GM23338 (cell line): ENCODE data around the gene CADPS. TPM values are rescaled to one million over a fixed set of nuclear protein-coding genes. Genes with fewer than 3 reads are reported as not detected.
A peak's percentile ranks its signal among the peaks of the same experiment; 100 is the strongest.

Experiments used
- ATAC-seq: fragments of 200-7000 bp; cut with Tn5 transposase; 3 replicates; pipeline ENCODE4 v1.9.1; 2020
- DNase-seq: peaks from one replicate; pipeline ENCODE4 v3.0.0-alpha.2; 2015; ENCODE audit warnings: low spot score
- H2AFZ ChIP-seq: fragments of 200-600 bp; sonication (generic); 2 replicates; pipeline ENCODE4 v1.8.0; 2016; ENCODE audit warnings: antibody characterized with exemption, mild to moderate bottlenecking, moderate library complexity
- H3F3A ChIP-seq: fragments of 200-600 bp; sonication (generic); replicated peaks from 2 replicates; pipeline ENCODE4 v1.8.0; 2017; ENCODE audit warnings: antibody characterized with exemption, mixed run types, low read depth
- H3K27ac ChIP-seq: fragments of 200-600 bp; sonication (generic); 2 replicates; pipeline ENCODE4 v1.6.1; 2016; ENCODE audit warnings: low read depth
- H3K27me3 ChIP-seq: fragments of 200-600 bp; sonication (generic); 2 replicates; pipeline ENCODE4 v1.8.0; 2016; ENCODE audit warnings: mild to moderate bottlenecking, mixed run types, moderate library complexity; ENCODE audit not compliant: insufficient read depth
- H3K36me3 ChIP-seq: fragments of 200-600 bp; sonication (generic); 2 replicates; pipeline ENCODE4 v1.8.0; 2016; ENCODE audit warnings: mild to moderate bottlenecking; ENCODE audit not compliant: insufficient read depth
- H3K4me1 ChIP-seq: fragments of 200-600 bp; sonication (generic); 2 replicates; pipeline ENCODE4 v1.8.0; 2016; ENCODE audit warnings: mild to moderate bottlenecking, moderate library complexity; ENCODE audit not compliant: insufficient read depth
- H3K4me2 ChIP-seq: fragments of 200-600 bp; sonication (generic); 2 replicates; pipeline ENCODE4 v1.7.1; 2017; ENCODE audit warnings: mixed run types
- H3K4me3 ChIP-seq: fragments of 200-600 bp; sonication (generic); 2 replicates; pipeline ENCODE4 v1.6.1; 2016; ENCODE audit warnings: mixed run types
- H3K79me2 ChIP-seq: fragments of 200-600 bp; sonication (generic); replicated peaks from 2 replicates; pipeline ENCODE4 v1.8.0; 2017; ENCODE audit warnings: mild to moderate bottlenecking; ENCODE audit not compliant: insufficient read depth
- H3K9me2 ChIP-seq: fragments of 200-600 bp; sonication (generic); 2 replicates; pipeline ENCODE4 v1.8.0; 2017; ENCODE audit not compliant: insufficient read depth
- H4K20me1 ChIP-seq: fragments of 200-600 bp; sonication (generic); replicated peaks from 2 replicates; pipeline ENCODE4 v1.8.0; 2017; ENCODE audit warnings: mild to moderate bottlenecking; ENCODE audit not compliant: insufficient read depth
- H3K27ac Mint-ChIP-seq: 2 replicates; pipeline ENCODE4 v1.8.0; 2020; ENCODE audit warnings: inconsistent platforms, mild to moderate bottlenecking, moderate library complexity, mixed read lengths
- H3K27me3 Mint-ChIP-seq: 3 replicates; pipeline ENCODE4 v1.8.0; 2022; ENCODE audit warnings: low read depth, mild to moderate bottlenecking, moderate library complexity, mixed read lengths, inconsistent platforms; ENCODE audit not compliant: insufficient read depth, poor library complexity
- H3K36me3 Mint-ChIP-seq: 3 replicates; pipeline ENCODE4 v1.8.0; 2021; ENCODE audit warnings: low read depth, mild to moderate bottlenecking, inconsistent platforms, moderate library complexity, mixed read lengths
- H3K4me1 Mint-ChIP-seq: 3 replicates; pipeline ENCODE4 v1.8.0; 2020; ENCODE audit warnings: mild to moderate bottlenecking, inconsistent platforms, mixed read lengths
- H3K4me3 Mint-ChIP-seq: 3 replicates; pipeline ENCODE4 v1.8.0; 2021; ENCODE audit warnings: moderate library complexity, mild to moderate bottlenecking, inconsistent platforms, mixed read lengths
- H3K9me3 Mint-ChIP-seq: 3 replicates; pipeline ENCODE4 v1.8.0; 2020; ENCODE audit warnings: moderate library complexity, mild to moderate bottlenecking, inconsistent platforms, mixed read lengths
- CREB1 ChIP-seq: fragments of 250-450 bp; sonication (Bioruptor Pico); IDR thresholded peaks from 2 replicates; pipeline ENCODE4 v1.5.0; 2020; ENCODE audit warnings: low read depth, mild to moderate bottlenecking, moderate library complexity
- CTCF ChIP-seq, 2 experiments: fragments of 200-600 bp in 1 of 2; sonication (generic) in 1 of 2; conservative IDR thresholded peaks; 2 replicates each; pipeline versions ENCODE4 v1.5.1 to v1.6.1; 2016 to 2017; ENCODE audit warnings: antibody characterized with exemption in 2 of 2, low read depth in 2 of 2, mild to moderate bottlenecking in 2 of 2, moderate library complexity in 1 of 2
- EZH2 ChIP-seq: fragments of 200-600 bp; sonication (generic); IDR thresholded peaks from one replicate; pipeline ENCODE4 v1.8.0; 2017; ENCODE audit warnings: antibody characterized with exemption, mild to moderate bottlenecking, low read depth; ENCODE audit not compliant: unreplicated experiment
- EZH2phosphoT487 ChIP-seq: fragments of 200-600 bp; sonication (generic); IDR thresholded peaks from one replicate; pipeline ENCODE4 v1.8.1; 2018; ENCODE audit warnings: antibody characterized with exemption; ENCODE audit not compliant: unreplicated experiment
- JUNB ChIP-seq: IDR thresholded peaks from one replicate; pipeline ENCODE4 v1.6.1; 2016; ENCODE audit warnings: antibody characterized with exemption; ENCODE audit not compliant: unreplicated experiment
- POLR2AphosphoS5 ChIP-seq: IDR thresholded peaks from 2 replicates; pipeline ENCODE4 v1.6.1; 2016; ENCODE audit warnings: antibody characterized with exemption, low read depth
- REST ChIP-seq: IDR thresholded peaks from one replicate; pipeline ENCODE4 v1.6.1; 2018; ENCODE audit warnings: antibody characterized with exemption; ENCODE audit not compliant: unreplicated experiment
- STAT1 ChIP-seq: IDR thresholded peaks from one replicate; pipeline ENCODE4 v1.6.1; 2016; ENCODE audit warnings: antibody characterized with exemption; ENCODE audit not compliant: unreplicated experiment
- ZNF331 ChIP-seq: fragments of 250-450 bp; sonication (Bioruptor Pico); IDR thresholded peaks from 2 replicates; pipeline ENCODE4 v1.5.0; 2020; ENCODE audit warnings: low read depth, mild to moderate bottlenecking, moderate library complexity
- ZNF462 ChIP-seq: fragments of 250-450 bp; sonication (Bioruptor Pico); IDR thresholded peaks from 2 replicates; pipeline ENCODE4 v1.5.0; 2020; ENCODE audit warnings: mild to moderate bottlenecking, moderate library complexity
- polyA plus RNA-seq: library from polyadenylated mRNA; unstranded; fragments of >200 nt; fragmentation: Nextera tagmentation; extraction: Ambion mirVana; gene quantifications from 2 replicates; pipeline ENCODE4 v1.2.1, GENCODE V29; 2016
- total RNA-seq: library from RNA; depleted of rRNA; stranded (reverse); fragments of >200 nt; shearing (Covaris generic); gene quantifications from 2 replicates; pipeline ENCODE4 v1.2.3, GENCODE V29; 2014

CADPS gene
- total and polyA plus RNA-seq, 2 experiments from 2014 or later, result 14.7 to 22.0 TPM

- Mint-ChIP-seq H3K36me3 (no peaks in the 10 kb centered on the region), H3K4me1 (peaks cover 42% of the 10 kb centered on the region), H3K27me3 (peaks cover 5% of the 10 kb centered on the region), H3K9me3 (no peaks in the 10 kb centered on the region), H3K4me3 (no peak overlapping the region), H3K27ac (peak overlapping the region; percentile 35)
- Histone ChIP-seq H3K36me3 (no peaks in the 10 kb centered on the region), H3K4me2 (no peak overlapping the region), H3K79me2 (no peaks in the 10 kb centered on the region), H3F3A (no peaks in the 10 kb centered on the region), H4K20me1 (no peaks in the 10 kb centered on the region), H3K4me1 (peaks cover 22% of the 10 kb centered on the region), H3K4me3 (no peak overlapping the region), H3K9me2 (no peaks in the 10 kb centered on the region), H3K27me3 (no peaks in the 10 kb centered on the region), H2AFZ (no peak overlapping the region), H3K27ac (no peak overlapping the region)
- DNase-seq (no peak), ATAC-seq (no peak)
- TF ChIP-seq ZNF331 (CRISPR knock-in tag) (no peak), EZH2 (no peak), STAT1 (no peak), JUNB (no peak), CTCF (conservative IDR thresholded peaks at IDR 0.05; ENCODE audit: low read depth in 2 of 2) (no peak), EZH2phosphoT487 (no peak), POLR2AphosphoS5 (no peak)
Observed at GRCh38 chr3:62451211-62451887, 423.9 kb downstream of the CADPS start.

DNA sequence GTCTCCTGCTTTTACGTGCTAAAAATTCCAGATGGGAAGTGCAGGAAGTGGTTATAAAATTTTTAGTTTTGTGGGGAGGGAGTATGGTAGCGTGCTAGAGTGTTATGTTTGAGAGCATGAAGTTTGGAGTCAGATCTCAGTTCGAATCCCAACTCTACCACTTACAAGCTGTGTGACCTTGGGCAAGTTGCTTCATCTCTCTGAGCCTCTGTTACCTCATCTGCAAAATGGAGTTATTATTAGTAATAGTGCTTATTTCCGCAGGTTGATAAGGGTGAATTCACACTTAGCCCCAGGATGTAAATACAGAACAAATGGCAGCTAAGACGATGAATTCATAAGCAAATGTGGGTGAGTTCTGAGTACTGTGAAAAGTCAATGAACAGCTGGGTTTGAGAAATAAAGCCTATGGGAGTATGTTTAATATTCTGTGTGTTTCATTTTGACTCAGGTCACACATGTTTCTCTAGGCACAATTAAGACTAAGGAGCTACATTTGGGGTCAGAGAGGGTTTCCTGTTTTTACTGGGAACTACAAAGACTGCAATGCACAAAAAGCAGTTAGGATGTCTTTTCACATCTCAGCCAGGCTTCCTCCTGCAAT lies 428.8 kb downstream of the CADPS start:
- Histone ChIP-seq H4K20me1 (no peaks in the 10 kb centered on the region), H3K9me2 (no peaks in the 10 kb centered on the region), H3K4me1 (peaks cover 32% of the 10 kb centered on the region), H2AFZ (no peak overlapping the region), H3K79me2 (no peaks in the 10 kb centered on the region), H3F3A (no peaks in the 10 kb centered on the region), H3K36me3 (no peaks in the 10 kb centered on the region), H3K4me2 (no peak overlapping the region), H3K27me3 (no peaks in the 10 kb centered on the region), H3K4me3 (no peak overlapping the region), H3K27ac (no peak overlapping the region)
- Mint-ChIP-seq H3K27me3 (peaks cover 11% of the 10 kb centered on the region), H3K9me3 (peaks cover 3% of the 10 kb centered on the region; the same call in 1 of the 3 replicates), H3K4me1 (peaks cover 42% of the 10 kb centered on the region), H3K36me3 (peaks cover 6% of the 10 kb centered on the region; the same call in 1 of the 3 replicates), H3K27ac (no peak overlapping the region; the same call in 1 of the 2 replicates), H3K4me3 (no peak overlapping the region)
- no peak for ATAC-seq
- no peak for DNase-seq
- no peak for TF ChIP-seq REST
- no peak for TF ChIP-seq CREB1 (CRISPR knock-in tag)
- no peak for TF ChIP-seq POLR2AphosphoS5
- no peak for TF ChIP-seq ZNF462
